OCI-LY3 (cell line): ENCODE data around the gene DOCK11.

Experiments used
- CTCF ChIP-seq: fragments of 200-600, 300-600 bp; sonication (generic); IDR thresholded peaks from 2 replicates; pipeline ENCODE4 v1.5.1; 2014; ENCODE audit warnings: antibody characterized with exemption, low read length, low read depth
- EZH2phosphoT487 ChIP-seq: fragments of 200-600 bp; shearing (Covaris generic); IDR thresholded peaks from 2 replicates; pipeline ENCODE4 v1.6.1; 2018; ENCODE audit warnings: antibody characterized with exemption, mixed run types, low read depth

- TF ChIP-seq CTCF, result no peak
- no peak for TF ChIP-seq EZH2phosphoT487
Measured at GRCh38 chrX:118498351-118498750, 2.7 kb downstream of the DOCK11 start.
